ENCODE measurements around the gene MFSD2B.

- no peak for TF ChIP-seq POLR2A (IDR thresholded peaks at IDR 0.05)
- TF ChIP-seq, protein P1, sequence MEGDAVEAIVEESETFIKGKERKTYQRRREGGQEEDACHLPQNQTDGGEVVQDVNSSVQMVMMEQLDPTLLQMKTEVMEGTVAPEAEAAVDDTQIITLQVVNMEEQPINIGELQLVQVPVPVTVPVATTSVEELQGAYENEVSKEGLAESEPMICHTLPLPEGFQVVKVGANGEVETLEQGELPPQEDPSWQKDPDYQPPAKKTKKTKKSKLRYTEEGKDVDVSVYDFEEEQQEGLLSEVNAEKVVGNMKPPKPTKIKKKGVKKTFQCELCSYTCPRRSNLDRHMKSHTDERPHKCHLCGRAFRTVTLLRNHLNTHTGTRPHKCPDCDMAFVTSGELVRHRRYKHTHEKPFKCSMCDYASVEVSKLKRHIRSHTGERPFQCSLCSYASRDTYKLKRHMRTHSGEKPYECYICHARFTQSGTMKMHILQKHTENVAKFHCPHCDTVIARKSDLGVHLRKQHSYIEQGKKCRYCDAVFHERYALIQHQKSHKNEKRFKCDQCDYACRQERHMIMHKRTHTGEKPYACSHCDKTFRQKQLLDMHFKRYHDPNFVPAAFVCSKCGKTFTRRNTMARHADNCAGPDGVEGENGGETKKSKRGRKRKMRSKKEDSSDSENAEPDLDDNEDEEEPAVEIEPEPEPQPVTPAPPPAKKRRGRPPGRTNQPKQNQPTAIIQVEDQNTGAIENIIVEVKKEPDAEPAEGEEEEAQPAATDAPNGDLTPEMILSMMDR (IDR thresholded peaks at IDR 0.05), result no peak
Measured at GRCh38 chr2:24075259-24075658, 65.4 kb downstream of the MFSD2B start.
